SH-SY5Y (cell line): ENCODE data around the gene PDIA2.

Experiments
- GATA2 ChIP-seq: IDR thresholded peaks from 2 replicates; pipeline ENCODE4 v1.6.1; 2011; ENCODE audit warnings: mild to moderate bottlenecking, low read depth, low read length
- GATA3 ChIP-seq: IDR thresholded peaks from 2 replicates; pipeline ENCODE4 v1.6.1; 2011; ENCODE audit warnings: low read depth, mild to moderate bottlenecking, low read length, moderate library complexity

- TF ChIP-seq GATA3 (no peak), GATA2 (no peak)
These were observed 40.7 kb upstream of the PDIA2 start for GRCh38 chr16:242281-242680.
